Activated T-helper 1 cell treated with anti-CD3 and anti-CD28 coated beads, Interleukin-12 subunit alpha, Interleukin-12 subunit beta, Interleukin-2, Interleukin-4 antibody, amounts not matched to agents 30 ng/mL and 10 ng/mL and 1 ng/mL, durations not matched to agents 14 hours and 24 hours and 36 hours (primary cell): ENCODE measurements around the gene PARD6G. TPM values are rescaled to one million over a fixed set of nuclear protein-coding genes. Genes with fewer than 3 reads are reported as not detected.
A peak's percentile ranks its signal among the peaks of the same experiment; 100 is the strongest.

ENCODE experiments used
- DNase-seq: peaks from one replicate; pipeline ENCODE4 v3.0.0; 2021; ENCODE audit warnings: low spot score
- H3K27ac Mint-ChIP-seq: one replicate; pipeline ENCODE4 v1.8.0; 2021; ENCODE audit warnings: mild to moderate bottlenecking, mixed read lengths
- H3K27me3 Mint-ChIP-seq: one replicate; pipeline ENCODE4 v1.8.0; 2022; ENCODE audit warnings: mild to moderate bottlenecking, moderate library complexity, mixed read lengths; ENCODE audit not compliant: insufficient read depth
- H3K36me3 Mint-ChIP-seq: one replicate; pipeline ENCODE4 v1.8.0; 2021; ENCODE audit warnings: low read depth, mixed read lengths
- H3K4me1 Mint-ChIP-seq: one replicate; pipeline ENCODE4 v1.8.0; 2021; ENCODE audit warnings: low read depth, mixed read lengths
- H3K4me3 Mint-ChIP-seq: one replicate; pipeline ENCODE4 v1.8.0; 2021; ENCODE audit warnings: mild to moderate bottlenecking, moderate library complexity, mixed read lengths
- H3K9me3 Mint-ChIP-seq: one replicate; pipeline ENCODE4 v1.8.0; 2021; ENCODE audit warnings: mixed read lengths
- intact Hi-C: fragments of 100-400 bp; cut with micrococcal nuclease; formaldehyde crosslinking; loops from one replicate; pipeline ENCODE4 v1.15.1; 2024
- total RNA-seq: library from RNA; stranded (reverse); gene quantifications from 2 replicates; pipeline ENCODE4 v1.2.3, GENCODE V29; 2022

Gene PARD6G
- total RNA-seq, 1 donor from 2014 or later = 0.10 TPM

DNA sequence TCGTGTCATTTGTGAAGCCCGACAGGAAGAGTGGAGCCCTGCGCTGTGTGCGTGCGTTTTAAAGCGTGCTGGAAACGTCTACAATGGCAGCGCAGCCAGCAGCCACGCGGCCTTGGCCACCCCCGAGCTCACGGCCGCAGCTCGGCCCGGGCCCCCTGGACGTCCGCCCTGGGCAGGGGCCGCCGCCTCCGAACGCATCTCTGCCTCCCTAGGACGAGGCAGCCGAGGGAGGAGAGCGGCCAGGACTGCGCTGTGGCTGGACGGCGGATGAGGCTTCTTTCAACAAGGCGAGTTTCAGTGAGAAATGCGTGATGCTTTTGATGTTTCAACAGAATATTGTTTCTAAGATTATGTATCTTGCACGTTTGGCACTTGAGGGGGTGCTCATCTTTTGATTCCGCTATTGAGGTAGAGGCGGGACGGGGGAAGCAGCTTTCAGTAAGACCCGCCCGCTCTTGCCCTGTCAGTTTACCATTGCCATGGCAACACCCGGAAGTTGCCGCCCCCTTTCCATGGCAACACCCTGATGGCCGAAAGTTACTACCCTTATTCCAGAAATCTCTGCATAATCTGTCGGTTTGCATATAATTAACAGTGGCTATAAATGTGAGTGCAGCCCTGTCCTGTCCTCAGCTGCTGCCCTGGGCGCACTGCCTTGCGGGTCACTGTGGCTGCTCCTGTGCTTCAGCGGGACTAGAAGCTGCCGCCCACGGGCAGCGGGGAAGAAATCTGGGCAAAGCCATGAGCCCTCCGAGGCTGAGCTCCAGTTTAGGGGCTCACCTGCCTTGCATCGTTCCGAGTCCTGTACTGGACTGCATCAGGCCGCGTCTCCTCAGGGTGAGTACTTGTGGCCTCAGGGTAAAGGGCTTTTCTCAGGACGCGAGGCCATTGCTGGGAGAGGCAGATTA is 99.6 kb downstream of the PARD6G start:
- Mint-ChIP-seq H3K4me1 (peaks cover 10% of the 10 kb centered on the region), H3K27ac (peak overlapping the region; percentile 65), H3K4me3 (peak overlapping the region; percentile 86), H3K36me3 (peaks cover 8% of the 10 kb centered on the region), H3K9me3 (no peaks in the 10 kb centered on the region), H3K27me3 (peaks cover 3% of the 10 kb centered on the region)
- intact Hi-C loops = loop anchor here (1.0 to 2.0 kb wide), 4 partner anchors 38 to 468 kb away; partner anchors contain the start of genes ADNP2, CTDP1, RBFA and TXNL4A
- DNase-seq = peak; percentile 70

DNA sequence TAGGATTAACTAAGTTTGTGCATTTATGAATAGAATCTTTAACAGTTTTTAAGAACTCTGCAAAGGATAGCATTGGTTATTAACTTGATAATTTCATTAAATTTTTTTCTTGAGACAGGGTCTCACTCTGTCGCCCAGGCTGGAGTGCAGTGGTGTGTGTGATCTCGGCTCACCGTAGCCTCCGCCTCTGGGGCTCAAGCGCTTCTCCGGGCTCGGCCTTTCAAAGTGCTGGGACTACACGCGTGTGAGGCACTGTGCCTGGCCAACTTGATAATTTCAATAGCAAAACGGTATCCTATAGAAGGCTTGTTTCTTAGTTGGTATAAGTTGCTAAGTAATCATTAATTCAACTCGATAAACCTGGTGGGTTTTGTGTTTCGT is 100.3 kb downstream of the PARD6G start:
- H3K4me1 Mint-ChIP-seq = peaks cover 10% of the 10 kb centered on the region
- peaks cover 3% of the 10 kb centered on the region for H3K27me3 Mint-ChIP-seq
- peaks cover 8% of the 10 kb centered on the region for H3K36me3 Mint-ChIP-seq
- intact Hi-C loops = loop anchor here (1.0 to 2.0 kb wide), 4 partner anchors 38 to 468 kb away; partner anchors contain the start of genes ADNP2, CTDP1, RBFA and TXNL4A
- H3K27ac Mint-ChIP-seq = no peak overlapping the region
- H3K9me3 Mint-ChIP-seq = no peaks in the 10 kb centered on the region
- no peak for DNase-seq
- peak overlapping the region; percentile 42 for H3K4me3 Mint-ChIP-seq

DNA sequence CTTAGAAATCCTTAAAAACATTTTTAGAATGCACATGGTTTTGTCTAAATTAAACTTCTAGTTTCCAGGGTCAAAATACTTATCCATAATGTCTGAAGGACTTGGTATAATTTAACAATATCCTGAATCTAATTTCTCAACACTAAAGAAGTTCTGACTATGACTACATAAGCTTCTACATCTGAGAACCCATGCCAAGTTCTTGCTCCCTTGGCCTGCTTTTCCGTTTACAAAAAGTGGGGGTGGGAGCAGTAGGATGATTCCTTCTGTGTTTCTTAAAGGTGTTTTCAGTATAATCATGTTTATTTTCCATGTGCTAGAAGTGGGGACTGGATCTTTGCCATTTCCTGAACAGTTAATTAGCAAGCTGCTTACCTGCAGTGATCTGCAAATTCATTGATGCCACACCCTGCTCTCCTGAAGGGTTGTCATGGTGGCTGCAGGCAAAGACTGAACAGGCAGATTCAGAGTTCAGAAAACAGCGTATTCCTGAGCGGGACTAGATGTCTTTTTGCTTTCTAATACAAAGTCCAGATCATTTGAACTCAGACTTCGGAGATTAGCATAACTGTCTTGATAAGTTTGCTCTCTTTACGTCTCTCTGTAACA is 102.0 kb downstream of the PARD6G start:
- Mint-ChIP-seq H3K36me3 (peaks cover 10% of the 10 kb centered on the region), H3K27me3 (no peaks in the 10 kb centered on the region), H3K4me3 (no peak overlapping the region), H3K27ac (no peak overlapping the region), H3K4me1 (peaks cover 15% of the 10 kb centered on the region), H3K9me3 (no peaks in the 10 kb centered on the region)
- DNase-seq = no peak
- intact Hi-C loops = no loop called here

DNA sequence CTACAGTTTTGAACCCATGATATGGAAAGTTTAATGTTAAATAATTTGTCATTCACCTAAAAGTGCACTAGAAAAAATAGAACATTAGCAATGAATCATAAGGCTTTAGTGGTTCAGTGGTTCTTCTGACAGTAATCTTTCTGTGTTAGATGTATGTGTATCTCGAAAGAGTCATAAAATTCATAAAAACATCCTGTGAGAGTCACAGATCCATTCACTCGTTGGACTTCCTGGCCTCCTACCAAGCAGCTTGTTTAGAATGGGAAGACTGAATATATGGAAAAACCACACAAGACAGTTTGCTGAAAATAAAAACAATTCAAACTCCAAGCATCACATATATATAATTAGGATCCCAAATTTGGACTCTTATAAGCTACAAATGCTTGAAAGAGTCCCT is 103.4 kb downstream of the PARD6G start:
- no peaks in the 10 kb centered on the region for H3K9me3 Mint-ChIP-seq
- peaks cover 17% of the 10 kb centered on the region for H3K36me3 Mint-ChIP-seq
- no peak overlapping the region for H3K4me3 Mint-ChIP-seq
- H3K27me3 Mint-ChIP-seq = no peaks in the 10 kb centered on the region
- peaks cover 16% of the 10 kb centered on the region for H3K4me1 Mint-ChIP-seq
- DNase-seq = no peak
- no peak overlapping the region for H3K27ac Mint-ChIP-seq
- intact Hi-C loops = no loop called here

DNA sequence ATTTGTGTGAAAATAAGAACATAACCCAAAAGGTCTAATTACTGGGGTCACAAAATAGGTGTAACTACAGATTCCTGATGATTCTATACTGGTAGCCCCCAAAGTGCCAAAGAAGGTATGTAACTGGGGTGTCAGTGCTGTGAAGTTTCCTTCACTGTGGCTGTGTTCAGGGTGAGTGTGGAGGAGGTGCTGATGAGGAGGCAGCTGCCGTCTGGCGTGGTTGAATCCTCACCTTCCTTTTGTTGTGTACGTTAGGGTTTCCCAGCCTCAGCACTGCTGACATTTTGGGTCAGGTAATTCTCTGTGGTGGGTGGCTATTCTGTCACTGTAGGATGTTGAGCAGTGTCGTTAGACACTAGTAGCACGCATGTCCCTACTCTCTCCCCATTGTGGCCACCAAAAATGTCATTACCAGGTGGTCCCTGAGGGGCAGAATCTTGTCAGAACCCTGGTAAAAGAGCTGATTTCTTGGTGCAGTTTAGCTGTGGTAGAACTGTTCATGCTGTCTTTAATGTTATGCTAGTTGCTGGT is 106.8 kb downstream of the PARD6G start:
- Mint-ChIP-seq H3K4me1 (peaks cover 7% of the 10 kb centered on the region), H3K4me3 (no peak overlapping the region), H3K36me3 (peaks cover 23% of the 10 kb centered on the region), H3K27ac (no peak overlapping the region), H3K27me3 (no peaks in the 10 kb centered on the region), H3K9me3 (no peaks in the 10 kb centered on the region)
- DNase-seq = no peak
- intact Hi-C loops = no loop called here

DNA sequence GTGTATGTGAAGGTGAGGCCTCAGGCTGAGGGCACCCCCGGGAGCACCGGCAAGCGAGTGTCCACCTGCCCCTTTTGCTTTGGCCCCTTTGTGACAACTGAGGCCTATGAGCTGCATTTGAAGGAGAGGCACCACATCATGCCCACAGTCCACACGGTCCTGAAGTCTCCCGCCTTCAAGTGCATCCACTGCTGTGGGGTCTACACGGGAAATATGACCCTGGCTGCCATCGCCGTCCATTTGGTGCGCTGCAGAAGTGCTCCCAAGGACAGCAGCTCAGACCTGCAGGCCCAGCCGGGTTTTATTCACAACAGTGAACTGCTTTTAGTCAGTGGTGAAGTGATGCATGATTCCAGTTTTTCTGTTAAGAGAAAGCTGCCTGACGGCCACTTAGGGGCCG is 109.3 kb downstream of the PARD6G start:
- H3K27me3 Mint-ChIP-seq = no peaks in the 10 kb centered on the region
- H3K4me3 Mint-ChIP-seq = no peak overlapping the region
- DNase-seq = no peak
- peaks cover 36% of the 10 kb centered on the region for H3K36me3 Mint-ChIP-seq
- intact Hi-C loops = no loop called here
- peaks cover 25% of the 10 kb centered on the region for H3K4me1 Mint-ChIP-seq
- no peaks in the 10 kb centered on the region for H3K9me3 Mint-ChIP-seq
- H3K27ac Mint-ChIP-seq = no peak overlapping the region

DNA sequence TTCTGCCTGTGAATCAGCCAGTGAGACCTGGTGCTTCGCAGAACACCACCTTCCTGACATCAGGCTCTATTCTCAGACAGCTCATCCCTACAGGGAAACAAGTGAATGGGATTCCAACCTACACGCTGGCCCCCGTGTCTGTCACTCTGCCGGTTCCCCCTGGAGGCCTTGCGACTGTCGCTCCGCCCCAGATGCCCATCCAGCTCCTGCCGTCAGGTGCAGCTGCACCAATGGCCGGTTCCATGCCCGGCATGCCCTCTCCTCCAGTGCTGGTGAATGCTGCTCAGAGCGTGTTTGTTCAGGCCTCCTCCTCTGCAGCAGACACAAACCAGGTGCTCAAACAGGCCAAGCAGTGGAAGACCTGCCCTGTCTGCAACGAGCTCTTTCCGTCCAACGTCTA is 110.2 kb downstream of the PARD6G start:
- intact Hi-C loops = no loop called here
- Mint-ChIP-seq H3K36me3 (peaks cover 38% of the 10 kb centered on the region), H3K4me3 (no peak overlapping the region), H3K4me1 (peaks cover 33% of the 10 kb centered on the region), H3K9me3 (no peaks in the 10 kb centered on the region), H3K27ac (no peak overlapping the region), H3K27me3 (no peaks in the 10 kb centered on the region)
- DNase-seq = no peak

DNA sequence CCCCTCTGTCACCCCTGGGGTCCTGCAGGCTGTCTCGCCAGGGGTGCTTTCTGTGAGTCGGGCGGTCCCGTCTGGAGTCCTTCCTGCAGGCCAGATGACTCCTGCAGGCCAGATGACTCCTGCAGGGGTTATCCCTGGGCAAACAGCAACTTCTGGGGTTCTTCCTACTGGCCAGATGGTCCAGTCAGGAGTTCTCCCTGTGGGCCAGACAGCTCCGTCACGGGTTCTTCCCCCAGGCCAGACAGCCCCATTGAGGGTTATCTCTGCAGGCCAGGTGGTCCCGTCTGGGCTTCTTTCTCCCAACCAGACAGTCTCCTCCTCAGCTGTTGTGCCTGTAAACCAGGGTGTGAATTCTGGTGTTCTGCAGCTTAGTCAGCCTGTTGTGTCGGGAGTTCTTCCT is 110.6 kb downstream of the PARD6G start:
- H3K27ac Mint-ChIP-seq = no peak overlapping the region
- DNase-seq = no peak
- H3K27me3 Mint-ChIP-seq = no peaks in the 10 kb centered on the region
- H3K36me3 Mint-ChIP-seq = peaks cover 41% of the 10 kb centered on the region
- H3K9me3 Mint-ChIP-seq = no peaks in the 10 kb centered on the region
- H3K4me3 Mint-ChIP-seq = no peak overlapping the region
- H3K4me1 Mint-ChIP-seq = peaks cover 38% of the 10 kb centered on the region
- intact Hi-C loops = no loop called here

DNA sequence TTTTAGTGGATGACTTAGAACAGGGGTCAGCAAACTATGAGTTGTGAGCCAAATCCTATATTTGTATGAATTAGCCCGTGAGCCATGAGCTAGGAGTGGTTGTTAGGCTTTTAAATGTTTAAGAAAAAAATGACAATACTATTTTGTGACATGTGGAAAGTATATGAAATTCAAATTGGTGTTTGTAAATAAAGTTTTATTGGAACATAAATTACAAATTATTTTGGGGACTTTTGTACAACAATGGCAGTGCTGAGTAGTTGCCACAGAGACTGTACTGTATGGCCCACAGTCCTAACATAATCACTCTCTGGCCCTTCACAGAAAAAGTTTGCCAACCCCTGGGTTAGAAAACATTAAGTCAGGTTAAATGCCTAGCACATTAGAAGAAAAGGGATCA is 112.2 kb downstream of the PARD6G start:
- Mint-ChIP-seq H3K27me3 (no peaks in the 10 kb centered on the region), H3K27ac (no peak overlapping the region), H3K4me1 (peaks cover 46% of the 10 kb centered on the region), H3K36me3 (peaks cover 44% of the 10 kb centered on the region), H3K9me3 (no peaks in the 10 kb centered on the region), H3K4me3 (no peak overlapping the region)
- no peak for DNase-seq
- intact Hi-C loops = no loop called here

DNA sequence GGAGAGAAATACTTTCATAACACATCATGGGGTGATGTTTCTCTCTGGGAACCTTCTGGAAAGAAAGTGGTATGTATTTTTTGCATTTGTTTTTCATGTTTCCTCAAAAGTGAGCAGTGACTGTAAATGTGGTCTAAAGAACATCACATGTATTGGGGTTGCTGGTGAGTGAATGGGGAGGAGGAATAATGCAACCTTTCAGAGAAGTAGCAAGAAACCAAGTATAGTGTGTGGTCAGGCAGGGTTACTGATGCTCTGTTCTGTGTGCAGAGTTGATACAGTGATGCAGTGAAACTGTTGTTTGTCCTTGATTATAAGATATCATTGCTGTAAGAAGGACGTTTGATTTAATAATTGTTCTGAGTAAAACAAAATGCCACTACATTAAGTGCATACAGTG is 114.2 kb downstream of the PARD6G start:
- intact Hi-C loops = no loop called here
- no peaks in the 10 kb centered on the region for H3K27me3 Mint-ChIP-seq
- H3K27ac Mint-ChIP-seq = peak overlapping the region; percentile 37
- peaks cover 57% of the 10 kb centered on the region for H3K4me1 Mint-ChIP-seq
- H3K36me3 Mint-ChIP-seq = peaks cover 40% of the 10 kb centered on the region
- no peaks in the 10 kb centered on the region for H3K9me3 Mint-ChIP-seq
- peak overlapping the region; percentile 9 for H3K4me3 Mint-ChIP-seq
- DNase-seq = no peak

DNA sequence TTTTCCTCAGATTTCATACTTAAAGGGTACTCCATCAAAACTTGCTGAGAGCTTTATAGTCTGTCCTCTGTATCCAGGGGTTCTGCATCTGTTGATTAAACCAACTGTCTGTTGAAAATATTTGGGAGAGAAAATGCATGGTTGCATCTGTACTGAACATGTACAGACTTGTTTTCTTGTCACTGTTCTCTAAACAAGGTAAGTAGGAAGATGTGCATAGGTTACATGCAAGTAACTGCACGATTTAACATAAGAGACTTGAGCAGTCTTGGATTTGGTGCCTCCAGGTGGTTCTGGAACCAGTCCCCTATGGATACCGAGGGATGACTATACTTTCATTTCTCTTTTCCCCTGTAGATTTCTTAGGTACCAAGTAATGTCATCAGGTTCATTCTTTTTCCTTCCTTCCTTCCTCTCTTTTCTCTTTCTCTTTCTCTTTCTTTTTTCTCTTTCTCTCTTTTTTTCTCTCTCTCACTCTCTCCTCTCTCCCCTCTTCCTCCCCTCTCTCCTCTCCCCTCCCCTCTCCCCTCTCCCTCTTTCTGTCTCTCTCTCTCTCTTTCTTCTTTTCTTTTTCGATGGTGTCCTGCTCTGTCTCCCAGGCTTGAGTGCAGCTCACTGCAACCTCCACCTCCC is 115.0 kb downstream of the PARD6G start:
- intact Hi-C loops = no loop called here
- DNase-seq = no peak
- H3K27ac Mint-ChIP-seq = peak overlapping the region; percentile 71
- H3K36me3 Mint-ChIP-seq = peaks cover 40% of the 10 kb centered on the region
- no peaks in the 10 kb centered on the region for H3K27me3 Mint-ChIP-seq
- H3K9me3 Mint-ChIP-seq = no peaks in the 10 kb centered on the region
- H3K4me3 Mint-ChIP-seq = peak overlapping the region; percentile 11
- H3K4me1 Mint-ChIP-seq = peaks cover 61% of the 10 kb centered on the region

DNA sequence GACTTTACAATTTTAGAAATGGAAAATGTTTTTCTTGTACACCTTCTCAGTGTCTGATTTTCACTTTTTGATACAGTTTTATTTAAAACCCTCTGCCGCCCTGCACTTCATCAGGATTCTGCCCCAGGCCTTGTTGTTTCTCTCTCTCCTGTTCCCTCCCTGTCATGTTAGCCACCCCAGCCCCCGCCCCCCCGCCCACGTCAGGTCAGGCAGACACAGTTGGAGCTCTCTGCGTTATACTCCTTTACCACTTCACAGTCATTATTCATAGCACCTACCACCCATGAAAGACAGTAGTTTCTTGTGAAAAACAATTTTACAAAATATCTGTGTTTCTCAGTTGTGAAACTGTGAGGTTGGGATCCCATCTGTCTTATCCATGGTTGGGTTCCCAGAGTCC is 116.8 kb downstream of the PARD6G start:
- intact Hi-C loops = no loop called here
- Mint-ChIP-seq H3K36me3 (peaks cover 36% of the 10 kb centered on the region), H3K9me3 (no peaks in the 10 kb centered on the region), H3K27ac (peak overlapping the region; percentile 41), H3K27me3 (no peaks in the 10 kb centered on the region), H3K4me1 (peaks cover 73% of the 10 kb centered on the region), H3K4me3 (no peak overlapping the region)
- DNase-seq = no peak
